Measurements from ENCODE around the gene ASMT. TPM values are rescaled to one million over a fixed set of nuclear protein-coding genes. Genes with fewer than 3 reads are reported as not detected.
"Not testable (repeated sequence)": the region's sequence is repeated elsewhere in the genome, so short reads cannot be mapped to it uniquely, and the experiment has no call there.

Gene ASMT, protein sequence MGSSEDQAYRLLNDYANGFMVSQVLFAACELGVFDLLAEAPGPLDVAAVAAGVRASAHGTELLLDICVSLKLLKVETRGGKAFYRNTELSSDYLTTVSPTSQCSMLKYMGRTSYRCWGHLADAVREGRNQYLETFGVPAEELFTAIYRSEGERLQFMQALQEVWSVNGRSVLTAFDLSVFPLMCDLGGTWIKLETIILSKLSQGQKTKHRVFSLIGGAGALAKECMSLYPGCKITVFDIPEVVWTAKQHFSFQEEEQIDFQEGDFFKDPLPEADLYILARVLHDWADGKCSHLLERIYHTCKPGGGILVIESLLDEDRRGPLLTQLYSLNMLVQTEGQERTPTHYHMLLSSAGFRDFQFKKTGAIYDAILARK
- total RNA-seq: under 1 TPM in 1 of 3 donors, not detected in 2; 0.35 TPM
- long read RNA-seq, donor 1: 0 reads
- long read RNA-seq, donor 2: 0 reads

GRCh38 chrX:1614927-1615326 is at the start of gene ASMT:
Gene ASMT, plus strand, starts transcription at chrX:1615059. Its CDS starts 141 bp downstream, at chrX:1615200.
- DNase-seq (no peak), ATAC-seq (no peak)
- intact Hi-C loops (cut with DNase I, micrococcal nuclease): no loop called here
- TF ChIP-seq, protein P1, sequence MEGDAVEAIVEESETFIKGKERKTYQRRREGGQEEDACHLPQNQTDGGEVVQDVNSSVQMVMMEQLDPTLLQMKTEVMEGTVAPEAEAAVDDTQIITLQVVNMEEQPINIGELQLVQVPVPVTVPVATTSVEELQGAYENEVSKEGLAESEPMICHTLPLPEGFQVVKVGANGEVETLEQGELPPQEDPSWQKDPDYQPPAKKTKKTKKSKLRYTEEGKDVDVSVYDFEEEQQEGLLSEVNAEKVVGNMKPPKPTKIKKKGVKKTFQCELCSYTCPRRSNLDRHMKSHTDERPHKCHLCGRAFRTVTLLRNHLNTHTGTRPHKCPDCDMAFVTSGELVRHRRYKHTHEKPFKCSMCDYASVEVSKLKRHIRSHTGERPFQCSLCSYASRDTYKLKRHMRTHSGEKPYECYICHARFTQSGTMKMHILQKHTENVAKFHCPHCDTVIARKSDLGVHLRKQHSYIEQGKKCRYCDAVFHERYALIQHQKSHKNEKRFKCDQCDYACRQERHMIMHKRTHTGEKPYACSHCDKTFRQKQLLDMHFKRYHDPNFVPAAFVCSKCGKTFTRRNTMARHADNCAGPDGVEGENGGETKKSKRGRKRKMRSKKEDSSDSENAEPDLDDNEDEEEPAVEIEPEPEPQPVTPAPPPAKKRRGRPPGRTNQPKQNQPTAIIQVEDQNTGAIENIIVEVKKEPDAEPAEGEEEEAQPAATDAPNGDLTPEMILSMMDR (IDR thresholded peaks at IDR 0.05): no peak
- Histone ChIP-seq H3K36me3 (ENCODE audit: low read depth) (no peaks in the 10 kb centered on the region), H3K9me3 (no peaks in the 10 kb centered on the region), H3K4me1 (ENCODE audit: low read depth) (no peaks in the 10 kb centered on the region), H3K4me3 (no peak within 1 kb of the TSS)

DNA sequence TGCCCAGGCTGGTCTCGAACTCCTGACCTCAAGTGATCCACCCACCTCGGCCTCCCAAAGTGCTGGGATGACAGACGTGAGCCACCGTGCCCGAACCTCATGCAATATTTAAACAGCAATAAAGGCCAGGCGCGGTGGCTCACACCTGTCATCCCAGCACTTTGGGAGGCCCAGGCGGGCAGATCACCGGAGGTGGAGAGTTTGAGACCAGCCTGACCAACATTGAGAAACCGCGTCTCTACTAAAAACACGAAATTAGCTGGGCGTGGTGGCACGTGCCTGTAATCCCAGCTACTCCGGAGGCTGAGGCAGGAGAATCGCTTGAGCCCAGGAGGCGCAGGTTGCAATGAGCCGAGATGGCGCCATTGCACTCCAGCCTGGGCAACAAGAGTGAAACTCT is 40.7 kb upstream of the ASMT start:
- H3K36me3 ChIP-seq (ENCODE audit: low read depth); H3K4me3 ChIP-seq; DNase-seq; ATAC-seq; H3K4me1 ChIP-seq (ENCODE audit: low read depth); H3K9me3 ChIP-seq: not testable (repeated sequence)
- intact Hi-C loops (cut with DNase I, micrococcal nuclease): loop anchor here in 1 of 2 donors (10.0 kb wide), 1 partner anchor 109 kb away; no protein-coding TSS in a partner anchor

GRCh38 chrX:1576201-1576992 is 38.5 kb upstream of the ASMT start:
- H3K4me1 ChIP-seq (ENCODE audit: low read depth): no peaks in the 10 kb centered on the region
- ATAC-seq (no peak), DNase-seq (no peak)
- TF ChIP-seq, protein P1 (IDR thresholded peaks at IDR 0.05): no peak
- intact Hi-C loops (cut with DNase I, micrococcal nuclease): loop anchor here in 1 of 2 donors (10.0 kb wide), 1 partner anchor 112 kb away; no protein-coding TSS in a partner anchor
- H3K36me3 ChIP-seq (ENCODE audit: low read depth): no peaks in the 10 kb centered on the region
- no peak overlapping the region for H3K4me3 ChIP-seq
- no peaks in the 10 kb centered on the region for H3K9me3 ChIP-seq

GRCh38 chrX:1577845-1578244 is 37.0 kb upstream of the ASMT start:
- TF ChIP-seq, protein P1 (IDR thresholded peaks at IDR 0.05): no peak
- intact Hi-C loops (cut with DNase I, micrococcal nuclease): loop anchor here in 1 of 2 donors (10.0 kb wide), 1 partner anchor 113 kb away; no protein-coding TSS in a partner anchor
- ATAC-seq (no peak), DNase-seq (no peak)
- Histone ChIP-seq H3K4me3 (no peak overlapping the region), H3K4me1 (ENCODE audit: low read depth) (no peaks in the 10 kb centered on the region), H3K36me3 (ENCODE audit: low read depth) (no peaks in the 10 kb centered on the region), H3K9me3 (no peaks in the 10 kb centered on the region)

- TF ChIP-seq, protein P1 (IDR thresholded peaks at IDR 0.05): no peak
- H3K9me3 ChIP-seq: no peaks in the 10 kb centered on the region
- H3K4me1 ChIP-seq (ENCODE audit: low read depth): no peaks in the 10 kb centered on the region
- ATAC-seq (no peak), DNase-seq (no peak)
- intact Hi-C loops (cut with DNase I, micrococcal nuclease): loop anchor here in 1 of 2 donors (10.0 kb wide), 1 partner anchor 114 kb away; no protein-coding TSS in a partner anchor
- no peak overlapping the region for H3K4me3 ChIP-seq
- H3K36me3 ChIP-seq (ENCODE audit: low read depth): no peaks in the 10 kb centered on the region
These were observed 36.2 kb upstream of the ASMT start for GRCh38 chrX:1578511-1579173.

Measured in mucosa of descending colon (tissue), 3 donors.